ENCODE measurements around the gene UBE4B.

The UBE4B gene

GRCh38 chr1:10114746-10115145, 82.0 kb downstream of the UBE4B start:
- H3K4me3 ChIP-seq (ENCODE audit: low read depth, low read length): no peak overlapping the region
- TF ChIP-seq CTCF (conservative IDR thresholded peaks at IDR 0.05; ENCODE audit: low read depth, low read length): no peak
- no peak for DNase-seq (ENCODE audit: low read depth)

- no peak for TF ChIP-seq CTCF (conservative IDR thresholded peaks at IDR 0.05; ENCODE audit: low read depth, low read length)
- no peak overlapping the region for H3K4me3 ChIP-seq (ENCODE audit: low read depth, low read length)
- DNase-seq (ENCODE audit: low read depth): no peak
These were observed 84.4 kb downstream of the UBE4B start for GRCh38 chr1:10117132-10117531.

GRCh38 chr1:10117865-10118264, 85.1 kb downstream of the UBE4B start:
- H3K4me3 ChIP-seq (ENCODE audit: low read depth, low read length): no peak overlapping the region
- DNase-seq (ENCODE audit: low read depth): no peak
- TF ChIP-seq CTCF (conservative IDR thresholded peaks at IDR 0.05; ENCODE audit: low read depth, low read length): no peak

- no peak overlapping the region for H3K4me3 ChIP-seq (ENCODE audit: low read depth, low read length)
- TF ChIP-seq CTCF (conservative IDR thresholded peaks at IDR 0.05; ENCODE audit: low read depth, low read length): no peak
- no peak for DNase-seq (ENCODE audit: low read depth)
These were observed 88.9 kb downstream of the UBE4B start for GRCh38 chr1:10121688-10122087.

- TF ChIP-seq CTCF (conservative IDR thresholded peaks at IDR 0.05; ENCODE audit: low read depth, low read length): no peak
- peak; percentile 54 for DNase-seq (ENCODE audit: low read depth)
- no peak overlapping the region for H3K4me3 ChIP-seq (ENCODE audit: low read depth, low read length)
These were observed 90.2 kb downstream of the UBE4B start for GRCh38 chr1:10122926-10123325.

GRCh38 chr1:10128101-10128765, 95.5 kb downstream of the UBE4B start:
- DNase-seq (ENCODE audit: low read depth): no peak
- TF ChIP-seq CTCF (conservative IDR thresholded peaks at IDR 0.05; ENCODE audit: low read depth, low read length): no peak
- no peak overlapping the region for H3K4me3 ChIP-seq (ENCODE audit: low read depth, low read length)

GRCh38 chr1:10132316-10132715, 99.6 kb downstream of the UBE4B start:
- DNase-seq (ENCODE audit: low read depth): no peak
- no peak for TF ChIP-seq CTCF (conservative IDR thresholded peaks at IDR 0.05; ENCODE audit: low read depth, low read length)
- no peak overlapping the region for H3K4me3 ChIP-seq (ENCODE audit: low read depth, low read length)
